Breast epithelium (tissue), 3 donors: Measurements from ENCODE around the gene TCFL5.

ENCODE experiments used
- CTCF ChIP-seq, 3 donors: fragments of 450-650 bp; IDR thresholded peaks; one replicate each; pipeline ENCODE4 v1.5.1; 2016 to 2017; ENCODE audit warnings: antibody characterized with exemption in 3 of 3, mild to moderate bottlenecking in 3 of 3, moderate library complexity in 3 of 3
- POLR2A ChIP-seq: fragments of 450-650 bp; IDR thresholded peaks from one replicate; pipeline ENCODE4 v1.6.1; 2016; ENCODE audit warnings: antibody characterized with exemption, mild to moderate bottlenecking, moderate library complexity

GRCh38 chr20:62906209-62906608 is 44.6 kb upstream of the TCFL5 start:
- no peak for TF ChIP-seq POLR2A
- TF ChIP-seq CTCF (IDR thresholded peaks at IDR 0.05), result no peak
